GM12875 (cell line): ENCODE measurements around the gene ZNF598.

Source experiments
- H3K4me3 ChIP-seq: one replicate; pipeline ENCODE4 v1.5.1; 2011; ENCODE audit warnings: low read depth, low read length, control low read depth
- CTCF ChIP-seq: IDR thresholded peaks from 2 replicates; pipeline ENCODE4 v1.5.1; 2011; ENCODE audit warnings: low read depth, mild to moderate bottlenecking, control low read depth, inconsistent platforms, low read length, moderate library complexity, borderline replicate concordance; ENCODE audit not compliant: insufficient read depth

The ZNF598 gene

DNA sequence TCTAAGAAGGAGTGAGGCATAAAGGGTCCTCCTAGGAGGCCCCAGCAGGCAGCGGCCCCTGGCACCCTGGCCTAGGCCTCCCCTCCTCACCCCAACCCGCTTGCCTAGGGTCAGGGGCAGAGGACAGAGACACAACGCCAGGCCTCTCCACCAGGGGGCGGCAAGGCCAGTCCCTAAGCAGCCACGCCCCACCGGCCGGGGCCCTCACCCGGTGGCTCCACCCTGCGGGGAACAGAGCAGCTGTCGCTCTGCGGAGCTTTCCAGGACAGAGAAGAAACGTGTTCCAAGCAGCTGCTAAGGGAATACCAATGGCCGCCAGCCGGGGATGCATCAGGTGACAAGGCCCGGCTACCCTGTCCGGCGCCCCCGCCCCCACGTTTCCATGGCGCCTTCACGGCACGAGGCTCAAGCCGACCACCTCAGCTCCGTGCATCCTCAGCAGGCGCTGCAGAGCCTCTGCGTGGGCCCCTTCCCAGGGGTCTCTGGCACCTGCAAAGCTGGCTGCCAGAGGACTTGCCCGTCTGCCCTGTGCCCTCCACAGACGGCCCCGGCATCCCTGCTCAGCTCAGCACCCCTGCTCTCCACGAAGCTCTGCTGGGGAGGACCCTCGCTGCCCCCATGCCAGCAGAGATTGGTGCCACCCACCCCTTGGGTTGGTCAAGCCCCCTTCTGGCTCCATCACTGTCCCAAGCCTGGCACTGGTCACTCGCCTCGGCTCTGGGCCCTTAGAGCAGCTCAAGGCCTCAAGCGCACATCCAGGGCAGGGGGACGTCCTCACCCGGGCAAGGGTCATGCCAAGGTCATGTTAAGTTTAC, 5.6 kb downstream of the ZNF598 start:
- peak; percentile 99 for TF ChIP-seq CTCF
- no peak overlapping the region for H3K4me3 ChIP-seq

GRCh38 chr16:2003231-2003826, 6.3 kb downstream of the ZNF598 start:
- no peak overlapping the region for H3K4me3 ChIP-seq
- TF ChIP-seq CTCF = no peak

- no peak for TF ChIP-seq CTCF
- no peak overlapping the region for H3K4me3 ChIP-seq
Measured at GRCh38 chr16:2002406-2003230, 7.0 kb downstream of the ZNF598 start.

- H3K4me3 ChIP-seq = no peak overlapping the region
- no peak for TF ChIP-seq CTCF
Measured at GRCh38 chr16:2001456-2002355, 7.9 kb downstream of the ZNF598 start.

GRCh38 chr16:2001035-2001434, 8.6 kb downstream of the ZNF598 start:
- no peak for TF ChIP-seq CTCF
- H3K4me3 ChIP-seq = no peak overlapping the region

GRCh38 chr16:1999866-2000514, 9.6 kb downstream of the ZNF598 start:
- TF ChIP-seq CTCF = no peak
- H3K4me3 ChIP-seq = no peak overlapping the region
